Measurements from ENCODE around the gene AUTS2.

- TF ChIP-seq CTCF (IDR thresholded peaks at IDR 0.05 in 8 of 11, conservative IDR thresholded peaks at IDR 0.05 in 3 of 11) (no peak), POLR2AphosphoS5 (IDR thresholded peaks at IDR 0.05) (no peak), POLR2A (IDR thresholded peaks at IDR 0.05) (no peak)
Observed at GRCh38 chr7:69728304-69728703, 130.0 kb downstream of the AUTS2 start.

All from spleen (tissue), 7 donors.